B cell (primary cell): ENCODE measurements around the gene PIF1.

ENCODE experiments used
- CTCF ChIP-seq: fragments of 200-600 bp; IDR thresholded peaks from one replicate; pipeline ENCODE4 v1.8.0; 2022; ENCODE audit warnings: antibody characterized with exemption, mild to moderate bottlenecking
- EZH2 ChIP-seq: IDR thresholded peaks from 2 replicates; pipeline ENCODE4 v1.6.1; 2012; ENCODE audit warnings: borderline replicate concordance, low read depth, mild to moderate bottlenecking, moderate library complexity, low read length; ENCODE audit not compliant: insufficient read depth, poor library complexity, severe bottlenecking

GRCh38 chr15:64779630-64780029 lies 45.8 kb downstream of the PIF1 start:
- TF ChIP-seq CTCF (no peak), EZH2 (no peak)
